B cell (primary cell): ENCODE results near the gene ARHGAP42.

Experiments
- EZH2 ChIP-seq: IDR thresholded peaks from 2 replicates; pipeline ENCODE4 v1.6.1; 2012; ENCODE audit warnings: borderline replicate concordance, low read depth, mild to moderate bottlenecking, moderate library complexity, low read length; ENCODE audit not compliant: insufficient read depth, poor library complexity, severe bottlenecking
- TF ChIP-seq, protein P1 (sequence below): fragments of 200-600 bp; IDR thresholded peaks from one replicate; pipeline ENCODE4 v1.8.0; 2022; ENCODE audit warnings: antibody characterized with exemption, mild to moderate bottlenecking

DNA sequence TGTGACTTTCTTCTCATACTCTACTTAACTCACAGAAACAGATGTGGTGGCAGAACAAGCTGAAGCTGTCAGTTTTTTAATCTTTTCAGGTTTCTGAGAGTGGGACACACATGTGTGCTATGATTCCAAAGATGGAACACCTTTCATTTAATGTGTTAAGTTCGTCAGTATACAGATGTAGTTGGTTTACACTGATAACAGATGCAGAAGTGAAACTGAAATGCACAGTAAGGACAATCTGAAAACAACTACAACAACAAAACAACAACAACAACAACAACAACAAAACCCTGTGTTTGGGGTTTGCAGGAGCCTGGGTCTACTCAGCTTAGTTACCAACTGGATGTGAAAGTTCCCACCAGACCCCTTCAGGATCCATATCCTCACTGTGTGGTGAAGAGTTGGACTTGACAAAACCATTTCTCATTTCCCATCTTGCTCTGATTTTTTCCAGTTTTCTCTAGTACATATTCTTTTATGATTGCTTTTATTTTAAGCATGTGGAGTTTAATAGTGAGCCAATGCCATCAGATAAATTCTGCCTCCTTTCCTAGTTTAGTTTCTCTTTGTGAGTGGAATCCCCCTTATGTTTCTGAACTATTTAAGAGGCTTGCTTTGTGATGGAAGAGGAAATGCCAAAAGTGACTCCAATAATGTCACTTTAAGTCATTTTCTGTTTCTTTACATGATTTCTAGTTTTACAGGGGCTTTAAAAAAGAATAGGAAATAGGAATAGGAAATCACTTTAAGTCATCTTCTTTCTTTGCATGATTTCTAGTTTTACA lies 47.8 kb downstream of the ARHGAP42 start:
- TF ChIP-seq, protein P1, sequence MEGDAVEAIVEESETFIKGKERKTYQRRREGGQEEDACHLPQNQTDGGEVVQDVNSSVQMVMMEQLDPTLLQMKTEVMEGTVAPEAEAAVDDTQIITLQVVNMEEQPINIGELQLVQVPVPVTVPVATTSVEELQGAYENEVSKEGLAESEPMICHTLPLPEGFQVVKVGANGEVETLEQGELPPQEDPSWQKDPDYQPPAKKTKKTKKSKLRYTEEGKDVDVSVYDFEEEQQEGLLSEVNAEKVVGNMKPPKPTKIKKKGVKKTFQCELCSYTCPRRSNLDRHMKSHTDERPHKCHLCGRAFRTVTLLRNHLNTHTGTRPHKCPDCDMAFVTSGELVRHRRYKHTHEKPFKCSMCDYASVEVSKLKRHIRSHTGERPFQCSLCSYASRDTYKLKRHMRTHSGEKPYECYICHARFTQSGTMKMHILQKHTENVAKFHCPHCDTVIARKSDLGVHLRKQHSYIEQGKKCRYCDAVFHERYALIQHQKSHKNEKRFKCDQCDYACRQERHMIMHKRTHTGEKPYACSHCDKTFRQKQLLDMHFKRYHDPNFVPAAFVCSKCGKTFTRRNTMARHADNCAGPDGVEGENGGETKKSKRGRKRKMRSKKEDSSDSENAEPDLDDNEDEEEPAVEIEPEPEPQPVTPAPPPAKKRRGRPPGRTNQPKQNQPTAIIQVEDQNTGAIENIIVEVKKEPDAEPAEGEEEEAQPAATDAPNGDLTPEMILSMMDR, result no peak
- TF ChIP-seq EZH2, result no peak
